Osteocyte (in vitro differentiated cells): ENCODE data around the gene APC2. TPM values are rescaled to one million over a fixed set of nuclear protein-coding genes. Genes with fewer than 3 reads are reported as not detected.

Source experiments
- DNase-seq: peaks from one replicate; pipeline ENCODE4 v3.0.0; 2021; ENCODE audit warnings: mixed read lengths; ENCODE audit not compliant: unreplicated experiment; ENCODE audit errors: extremely low spot score
- H3K27ac Mint-ChIP-seq: one replicate; pipeline ENCODE4 v1.8.0; 2021; ENCODE audit warnings: mild to moderate bottlenecking, mixed read lengths; ENCODE audit not compliant: unreplicated experiment
- H3K27me3 Mint-ChIP-seq: one replicate; pipeline ENCODE4 v1.8.0; 2021; ENCODE audit warnings: mixed read lengths; ENCODE audit not compliant: unreplicated experiment
- H3K36me3 Mint-ChIP-seq: one replicate; pipeline ENCODE4 v1.8.0; 2021; ENCODE audit warnings: mixed read lengths; ENCODE audit not compliant: unreplicated experiment
- H3K4me1 Mint-ChIP-seq: one replicate; pipeline ENCODE4 v1.8.0; 2021; ENCODE audit warnings: mixed read lengths; ENCODE audit not compliant: unreplicated experiment
- H3K4me3 Mint-ChIP-seq: one replicate; pipeline ENCODE4 v1.8.0; 2021; ENCODE audit warnings: mild to moderate bottlenecking, moderate library complexity, mixed read lengths; ENCODE audit not compliant: unreplicated experiment
- H3K9me3 Mint-ChIP-seq: one replicate; pipeline ENCODE4 v1.8.0; 2021; ENCODE audit warnings: mixed read lengths; ENCODE audit not compliant: unreplicated experiment
- long read RNA-seq: library from polyadenylated mRNA; unstranded; transcript quantifications from one replicate; pipeline ENCODE4 v2.0.0, GENCODE V29; 2021
- total RNA-seq: library from RNA; stranded (reverse); gene quantifications from 2 replicates; pipeline ENCODE4 v1.2.1, GENCODE V29; 2021
- TF ChIP-seq, protein P1 (sequence below): fragments of 200-600 bp; sonication (generic); IDR thresholded peaks from 2 replicates; pipeline ENCODE4 v1.5.0; 2021; ENCODE audit warnings: antibody characterized with exemption, mild to moderate bottlenecking, moderate library complexity

APC2 gene, protein sequence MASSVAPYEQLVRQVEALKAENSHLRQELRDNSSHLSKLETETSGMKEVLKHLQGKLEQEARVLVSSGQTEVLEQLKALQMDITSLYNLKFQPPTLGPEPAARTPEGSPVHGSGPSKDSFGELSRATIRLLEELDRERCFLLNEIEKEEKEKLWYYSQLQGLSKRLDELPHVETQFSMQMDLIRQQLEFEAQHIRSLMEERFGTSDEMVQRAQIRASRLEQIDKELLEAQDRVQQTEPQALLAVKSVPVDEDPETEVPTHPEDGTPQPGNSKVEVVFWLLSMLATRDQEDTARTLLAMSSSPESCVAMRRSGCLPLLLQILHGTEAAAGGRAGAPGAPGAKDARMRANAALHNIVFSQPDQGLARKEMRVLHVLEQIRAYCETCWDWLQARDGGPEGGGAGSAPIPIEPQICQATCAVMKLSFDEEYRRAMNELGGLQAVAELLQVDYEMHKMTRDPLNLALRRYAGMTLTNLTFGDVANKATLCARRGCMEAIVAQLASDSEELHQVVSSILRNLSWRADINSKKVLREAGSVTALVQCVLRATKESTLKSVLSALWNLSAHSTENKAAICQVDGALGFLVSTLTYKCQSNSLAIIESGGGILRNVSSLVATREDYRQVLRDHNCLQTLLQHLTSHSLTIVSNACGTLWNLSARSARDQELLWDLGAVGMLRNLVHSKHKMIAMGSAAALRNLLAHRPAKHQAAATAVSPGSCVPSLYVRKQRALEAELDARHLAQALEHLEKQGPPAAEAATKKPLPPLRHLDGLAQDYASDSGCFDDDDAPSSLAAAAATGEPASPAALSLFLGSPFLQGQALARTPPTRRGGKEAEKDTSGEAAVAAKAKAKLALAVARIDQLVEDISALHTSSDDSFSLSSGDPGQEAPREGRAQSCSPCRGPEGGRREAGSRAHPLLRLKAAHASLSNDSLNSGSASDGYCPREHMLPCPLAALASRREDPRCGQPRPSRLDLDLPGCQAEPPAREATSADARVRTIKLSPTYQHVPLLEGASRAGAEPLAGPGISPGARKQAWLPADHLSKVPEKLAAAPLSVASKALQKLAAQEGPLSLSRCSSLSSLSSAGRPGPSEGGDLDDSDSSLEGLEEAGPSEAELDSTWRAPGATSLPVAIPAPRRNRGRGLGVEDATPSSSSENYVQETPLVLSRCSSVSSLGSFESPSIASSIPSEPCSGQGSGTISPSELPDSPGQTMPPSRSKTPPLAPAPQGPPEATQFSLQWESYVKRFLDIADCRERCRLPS (N-terminal part only)
- total RNA-seq = 1.2 and 1.5 TPM in 2 replicates
- long read RNA-seq = 0 reads

DNA sequence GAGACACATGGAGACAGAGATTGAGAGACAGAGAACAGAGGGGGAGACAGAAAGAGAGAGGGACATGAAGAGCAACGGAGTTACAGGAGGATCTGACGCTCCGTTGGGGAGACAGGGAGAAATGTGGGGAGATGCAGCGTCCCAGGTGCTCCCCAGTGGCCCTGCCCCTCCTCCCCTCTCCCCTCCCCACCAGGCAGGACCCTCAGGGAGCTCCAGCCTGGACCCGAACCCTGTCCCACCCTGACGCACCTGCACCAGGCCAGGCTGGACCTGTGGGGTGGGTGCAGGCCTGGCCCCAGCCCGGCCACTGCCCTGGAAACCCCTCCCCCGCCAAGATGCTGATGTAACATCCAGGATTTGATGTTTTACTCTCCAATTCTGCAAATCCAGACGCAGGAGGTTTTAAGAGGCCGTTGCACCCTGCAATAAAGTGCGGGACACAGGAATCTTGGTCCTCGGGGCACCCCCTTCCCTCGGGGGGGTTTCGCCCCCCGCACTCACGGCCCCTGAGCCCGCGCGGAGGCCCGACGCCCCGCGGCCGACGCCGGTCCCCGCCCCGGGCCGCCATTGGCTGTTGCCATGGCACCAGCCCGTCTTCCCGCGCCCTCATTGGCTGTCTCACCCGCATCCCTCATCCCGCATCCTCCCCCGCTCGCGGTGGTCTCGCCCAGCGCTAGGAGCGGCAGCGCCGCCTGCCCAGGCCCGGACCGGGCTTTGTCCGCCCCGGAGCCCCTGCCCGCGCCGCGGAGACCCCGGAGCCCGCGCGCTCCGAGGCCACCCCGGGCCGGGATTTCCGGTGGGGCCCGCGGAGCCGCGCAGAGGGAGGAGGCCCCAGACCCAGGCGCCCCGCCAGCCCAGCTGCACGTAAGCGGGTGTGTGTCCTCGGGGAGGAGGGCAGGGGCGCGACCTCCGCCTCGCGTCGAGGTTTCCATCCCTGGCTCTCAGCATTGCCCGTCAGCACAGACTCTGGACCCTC is at the start of gene APC2:
TSS of gene APC2 (plus strand) at position 655 of the 976 bp plus-strand sequence. CDS start 2,881 bp downstream, outside the sequence.
- Mint-ChIP-seq H3K4me3 (peak within 1 kb of the TSS; percentile 47), H3K36me3 (no peaks in the 10 kb centered on the region), H3K27me3 (peaks cover 43% of the 10 kb centered on the region), H3K9me3 (no peaks in the 10 kb centered on the region), H3K27ac (no peak within 1 kb of the TSS), H3K4me1 (peaks cover 21% of the 10 kb centered on the region)
- DNase-seq = no peak
- TF ChIP-seq, protein P1, sequence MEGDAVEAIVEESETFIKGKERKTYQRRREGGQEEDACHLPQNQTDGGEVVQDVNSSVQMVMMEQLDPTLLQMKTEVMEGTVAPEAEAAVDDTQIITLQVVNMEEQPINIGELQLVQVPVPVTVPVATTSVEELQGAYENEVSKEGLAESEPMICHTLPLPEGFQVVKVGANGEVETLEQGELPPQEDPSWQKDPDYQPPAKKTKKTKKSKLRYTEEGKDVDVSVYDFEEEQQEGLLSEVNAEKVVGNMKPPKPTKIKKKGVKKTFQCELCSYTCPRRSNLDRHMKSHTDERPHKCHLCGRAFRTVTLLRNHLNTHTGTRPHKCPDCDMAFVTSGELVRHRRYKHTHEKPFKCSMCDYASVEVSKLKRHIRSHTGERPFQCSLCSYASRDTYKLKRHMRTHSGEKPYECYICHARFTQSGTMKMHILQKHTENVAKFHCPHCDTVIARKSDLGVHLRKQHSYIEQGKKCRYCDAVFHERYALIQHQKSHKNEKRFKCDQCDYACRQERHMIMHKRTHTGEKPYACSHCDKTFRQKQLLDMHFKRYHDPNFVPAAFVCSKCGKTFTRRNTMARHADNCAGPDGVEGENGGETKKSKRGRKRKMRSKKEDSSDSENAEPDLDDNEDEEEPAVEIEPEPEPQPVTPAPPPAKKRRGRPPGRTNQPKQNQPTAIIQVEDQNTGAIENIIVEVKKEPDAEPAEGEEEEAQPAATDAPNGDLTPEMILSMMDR = no peak

DNA sequence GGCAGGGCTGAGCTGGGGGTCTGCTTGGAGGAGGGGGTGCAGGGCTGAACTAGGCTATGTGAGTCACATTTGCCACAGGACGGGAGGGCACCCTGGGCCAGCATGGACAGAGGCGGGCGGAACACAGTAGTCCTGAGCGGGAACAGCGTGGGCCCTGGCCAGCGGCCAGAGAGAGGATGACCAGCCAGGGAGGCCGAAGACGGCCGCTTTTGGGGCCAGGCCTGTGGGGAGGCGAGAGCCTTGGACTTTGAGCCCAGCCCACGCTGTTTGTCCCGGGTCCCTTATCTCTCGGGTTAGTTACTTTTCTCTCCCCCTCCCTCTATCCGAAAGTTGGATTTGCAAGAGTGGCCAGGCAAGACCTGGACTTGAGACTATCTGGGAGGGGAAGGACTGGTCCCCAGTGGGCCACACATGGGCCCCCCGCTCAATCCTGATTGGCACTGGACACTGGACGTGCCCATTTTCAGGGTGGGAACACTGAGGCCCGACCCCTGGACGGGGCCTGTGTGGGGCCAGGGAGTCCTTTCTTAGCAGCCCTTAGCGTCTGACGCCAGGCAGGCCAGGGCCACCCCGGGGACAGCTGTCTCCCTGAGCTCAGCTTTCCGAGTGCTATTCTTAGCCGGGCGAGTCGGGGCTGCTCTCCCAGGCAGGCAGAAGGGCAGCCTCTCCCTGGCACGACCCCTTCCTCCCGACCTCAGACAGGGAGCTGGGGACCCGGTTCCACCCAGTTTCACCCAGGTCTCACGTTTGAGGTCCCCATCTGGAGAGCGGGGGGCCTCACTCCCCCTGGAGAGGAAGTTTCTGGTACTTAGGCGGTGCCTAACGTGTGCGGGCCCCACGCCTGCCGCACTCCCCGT is 49.4 kb upstream of the APC2 start:
- Mint-ChIP-seq H3K4me3 (peak overlapping the region; percentile 70), H3K4me1 (peaks cover 16% of the 10 kb centered on the region), H3K36me3 (peaks cover 2% of the 10 kb centered on the region), H3K9me3 (no peaks in the 10 kb centered on the region), H3K27ac (no peak overlapping the region), H3K27me3 (no peaks in the 10 kb centered on the region)
- TF ChIP-seq, protein P1 = no peak
- DNase-seq = no peak

DNA sequence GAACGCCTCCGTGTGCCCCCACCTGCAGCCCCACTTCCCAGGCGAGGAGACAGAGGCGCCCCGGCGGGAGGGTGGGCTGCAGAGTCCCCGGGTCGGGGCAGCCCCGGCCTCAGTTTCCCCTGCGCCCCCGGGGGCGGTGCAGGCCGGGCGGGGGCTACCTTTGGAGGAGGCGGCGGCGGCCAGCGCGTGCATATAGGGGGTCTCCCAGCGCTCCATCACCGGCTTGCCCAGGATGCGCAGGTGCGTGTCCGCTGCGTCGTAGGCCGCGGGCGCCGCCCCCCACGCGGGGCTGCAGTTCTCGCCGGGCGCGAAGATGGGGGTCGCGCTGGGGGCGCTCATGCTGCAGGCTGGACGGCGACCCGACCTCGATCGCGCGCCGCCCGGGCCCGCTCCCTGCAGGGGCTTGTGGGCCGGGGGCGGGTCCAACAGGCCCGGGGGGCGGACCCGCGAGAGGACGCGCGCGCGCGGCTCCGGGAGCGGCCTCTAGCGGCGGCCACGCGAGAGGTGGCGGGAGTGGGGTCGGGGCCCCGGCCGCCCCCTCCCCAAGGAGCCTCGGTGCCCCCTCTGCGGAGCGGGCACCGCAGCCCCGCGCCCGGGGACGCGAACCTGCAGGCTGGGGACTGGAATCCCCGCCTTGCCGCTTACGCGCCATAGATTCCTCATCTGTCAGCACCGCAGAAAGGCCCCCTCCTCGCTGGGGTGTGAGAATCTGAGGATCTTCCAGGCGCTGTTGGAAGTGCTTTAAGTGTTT is 48.6 kb upstream of the APC2 start, which contains the start of gene GAMT:
TSS of gene GAMT (minus strand) at position 405 of the 751 bp plus-strand sequence. CDS start at position 339, 66 bp downstream.
- no peaks in the 10 kb centered on the region for H3K27me3 Mint-ChIP-seq
- H3K27ac Mint-ChIP-seq = no peak within 1 kb of the TSS
- H3K4me3 Mint-ChIP-seq = peak within 1 kb of the TSS; percentile 70
- no peaks in the 10 kb centered on the region for H3K9me3 Mint-ChIP-seq
- TF ChIP-seq, protein P1 = peak; percentile 68
- no peak for DNase-seq
- peaks cover 15% of the 10 kb centered on the region for H3K4me1 Mint-ChIP-seq
- H3K36me3 Mint-ChIP-seq = peaks cover 2% of the 10 kb centered on the region
